Heart left ventricle (tissue), 16 donors: Measurements from ENCODE around the gene SENP8. TPM values are rescaled to one million over a fixed set of nuclear protein-coding genes. Genes with fewer than 3 reads are reported as not detected.

Source experiments
- ATAC-seq, 4 donors: fragments of 200-7000 bp; cut with Tn5 transposase; one replicate each; pipeline ENCODE4 v1.9.1; 2020 to 2022; ENCODE audit warnings: moderate library complexity in 4 of 4, mild to moderate bottlenecking in 3 of 4, moderate number of reproducible peaks in 1 of 4
- DNase-seq, 5 donors: peaks; one replicate each; pipeline ENCODE4 v3.0.0-alpha.2; 2020
- H3K27ac ChIP-seq, 12 donors: fragments of 200-600 bp; sonication (generic) in 4 of 12; one replicate each; pipeline versions ENCODE4 v1.5.0 to v1.8.0; 2016 to 2022; ENCODE audit warnings: mild to moderate bottlenecking in 2 of 12
- H3K27me3 ChIP-seq, 9 donors: fragments of 200-600 bp; sonication (generic) in 2 of 9; one replicate each; pipeline versions ENCODE4 v1.5.1 to v1.8.0; 2016 to 2022; ENCODE audit warnings: mild to moderate bottlenecking in 3 of 9
- H3K36me3 ChIP-seq, 9 donors: fragments of 200-600 bp; sonication (generic) in 2 of 9; one replicate each; pipeline versions ENCODE4 v1.5.0 to v1.8.0; 2018 to 2022; ENCODE audit warnings: mild to moderate bottlenecking in 2 of 9
- H3K4me1 ChIP-seq, 12 donors: fragments of 200-600 bp; sonication (generic) in 4 of 12; one replicate each; pipeline versions ENCODE4 v1.5.0 to v1.8.0; 2016 to 2022; ENCODE audit warnings: mild to moderate bottlenecking in 3 of 12
- H3K4me3 ChIP-seq, 12 donors: fragments of 200-600 bp; sonication (generic) in 4 of 12; one replicate each; pipeline versions ENCODE4 v1.5.0 to v1.8.0; 2017 to 2022; ENCODE audit warnings: mild to moderate bottlenecking in 9 of 12, moderate library complexity in 4 of 12
- H3K9me3 ChIP-seq, 12 donors: fragments of 200-600 bp; sonication (generic) in 4 of 12; one replicate each; pipeline versions ENCODE4 v1.5.0 to v1.8.0; 2016 to 2022; ENCODE audit warnings: mild to moderate bottlenecking in 1 of 12
- POLR2A ChIP-seq, 2 donors: fragments of 450-650 bp; IDR thresholded peaks; one replicate each; pipeline ENCODE4 v1.6.1; 2017; ENCODE audit warnings: antibody characterized with exemption in 2 of 2, mild to moderate bottlenecking in 2 of 2, moderate library complexity in 2 of 2
- WGBS, 4 donors: extraction: QIAGEN DNeasy Blood & Tissue Kit in 2 of 4; methylation state at CpG; one replicate each; pipeline versions ENCODE4 v1.1.5 to v1.1.7; 2013 to 2018; 5-methylcytosine and 5-hydroxymethylcytosine counted together
- intact Hi-C, 10 donors: fragments of 100-400 bp; cut with DNase I; formaldehyde crosslinking; loops; one replicate each; pipeline versions ENCODE4 v1.11.1 to v1.14.2; 2022
- polyA plus RNA-seq, 2 donors: library from polyadenylated mRNA; stranded (reverse); fragments of 200-250 nt; gene quantifications; one replicate each; pipeline ENCODE4 v1.2.3, GENCODE V29; 2013
- total RNA-seq, 9 donors: library from RNA; depleted of rRNA in 2 of 9; stranded (reverse); fragments of >200 nt in 2 of 9; fragmentation: NEBNext Ultra II Directional in 3 of 9; extraction: Animal tissue kit (Norgen Biotek cat#: 25700) in 3 of 9; gene quantifications; one replicate each; pipeline versions ENCODE4 v1.1.0 to v1.2.4, GENCODE V29; 2016 to 2023
- TF ChIP-seq, protein P1 (sequence below), 12 donors: fragments of 200-600 bp; sonication (generic) in 4 of 12; IDR thresholded peaks; one replicate each; pipeline versions ENCODE4 v1.5.0 to v1.8.0; 2018 to 2022; ENCODE audit warnings: antibody characterized with exemption in 12 of 12, mild to moderate bottlenecking in 5 of 12
- donor health status: ischemic (EF 13 %, LVEDD 7.1; RV severe dilation, severe dysfunction).
- donor health status: healthy with polysubstance abuse.
- donor health status: DM: no; HTN: yes; CAD: no.
- donor health status: DM: no; HTN: no; CAD: no.
- donor health status: ischemic (EF 25% LVEDD 6.9; RV normal size, moderate dysfunction).
- donor health status: ischemic (EF 25% LVEDD 5.7; RV mildly dilated, moderate dysfunction).
- donor health status: healthy.
- donor health status: DM: yes; HTN: yes; CAD: no.
- donor health status: ischemic (EF 35%, LVEDD 5.7; RV mildly dilated, moderate dysfunction).
- donor health status: nonischemic (EF 11% LVEDD 7.7; RV severe dilation, severe dysfunction).
- donor health status: DM: yes; HTN: yes; CAD: no.
- donor health status: PGD.
- donor health status: ischemic (EF 29% LVEDD 5.4; RV normal size, mild dysfunction).
- donor health status: nonischemic (EF 23%, LVEDD 6.1; RV moderate dilation, normal function).

SENP8 gene
- total and polyA plus RNA-seq, 11 donors: 2.1 to 7.6 (median 4.7) TPM

DNA sequence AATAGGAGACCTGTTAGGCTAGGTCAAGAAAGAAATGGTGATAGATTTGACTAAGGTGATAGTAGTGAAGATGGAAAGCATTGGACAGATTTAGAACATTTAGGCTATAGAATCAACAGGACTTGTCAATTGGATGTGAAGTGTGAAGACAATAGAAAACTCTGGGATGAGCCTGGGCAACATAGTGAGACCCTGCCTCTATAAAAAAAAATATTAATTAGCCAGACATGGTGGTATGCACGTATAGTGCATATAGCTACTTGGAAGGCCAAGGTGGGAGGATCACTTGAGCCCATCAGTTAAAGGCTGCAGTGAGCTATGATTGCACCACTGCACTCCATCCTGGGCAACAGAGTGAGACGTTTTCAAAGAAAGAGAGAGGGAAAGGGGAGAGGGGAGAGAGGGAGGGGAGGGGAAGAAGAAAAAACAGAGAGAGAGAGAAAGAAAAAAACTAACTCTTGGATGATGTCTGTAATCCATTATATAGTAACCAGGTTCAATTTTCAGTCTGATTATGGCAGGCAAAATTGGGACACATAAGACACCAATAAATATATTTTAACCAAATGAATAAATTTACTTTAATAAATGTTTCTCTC is 9.6 kb downstream of the SENP8 start:
- no peaks in the 10 kb centered on the region for H3K27me3 ChIP-seq
- no peak overlapping the region for H3K4me3 ChIP-seq
- DNase-seq: no peak
- peaks cover 0 to 15% (median 2%) of the 10 kb centered on the region in 12 donors for H3K4me1 ChIP-seq
- 47 to 69% (median 60%) methylated on average over 2 of the region's 2 CpGs for WGBS, 4 donors
- no peak for TF ChIP-seq POLR2A (IDR thresholded peaks at IDR 0.05)
- TF ChIP-seq, protein P1, sequence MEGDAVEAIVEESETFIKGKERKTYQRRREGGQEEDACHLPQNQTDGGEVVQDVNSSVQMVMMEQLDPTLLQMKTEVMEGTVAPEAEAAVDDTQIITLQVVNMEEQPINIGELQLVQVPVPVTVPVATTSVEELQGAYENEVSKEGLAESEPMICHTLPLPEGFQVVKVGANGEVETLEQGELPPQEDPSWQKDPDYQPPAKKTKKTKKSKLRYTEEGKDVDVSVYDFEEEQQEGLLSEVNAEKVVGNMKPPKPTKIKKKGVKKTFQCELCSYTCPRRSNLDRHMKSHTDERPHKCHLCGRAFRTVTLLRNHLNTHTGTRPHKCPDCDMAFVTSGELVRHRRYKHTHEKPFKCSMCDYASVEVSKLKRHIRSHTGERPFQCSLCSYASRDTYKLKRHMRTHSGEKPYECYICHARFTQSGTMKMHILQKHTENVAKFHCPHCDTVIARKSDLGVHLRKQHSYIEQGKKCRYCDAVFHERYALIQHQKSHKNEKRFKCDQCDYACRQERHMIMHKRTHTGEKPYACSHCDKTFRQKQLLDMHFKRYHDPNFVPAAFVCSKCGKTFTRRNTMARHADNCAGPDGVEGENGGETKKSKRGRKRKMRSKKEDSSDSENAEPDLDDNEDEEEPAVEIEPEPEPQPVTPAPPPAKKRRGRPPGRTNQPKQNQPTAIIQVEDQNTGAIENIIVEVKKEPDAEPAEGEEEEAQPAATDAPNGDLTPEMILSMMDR (IDR thresholded peaks at IDR 0.05): no peak
- ATAC-seq: no peak
- intact Hi-C loops: no loop called here
- H3K36me3 ChIP-seq: no peaks in the 10 kb centered on the region
- H3K27ac ChIP-seq: no peak overlapping the region
- H3K9me3 ChIP-seq: no peaks in the 10 kb centered on the region

DNA sequence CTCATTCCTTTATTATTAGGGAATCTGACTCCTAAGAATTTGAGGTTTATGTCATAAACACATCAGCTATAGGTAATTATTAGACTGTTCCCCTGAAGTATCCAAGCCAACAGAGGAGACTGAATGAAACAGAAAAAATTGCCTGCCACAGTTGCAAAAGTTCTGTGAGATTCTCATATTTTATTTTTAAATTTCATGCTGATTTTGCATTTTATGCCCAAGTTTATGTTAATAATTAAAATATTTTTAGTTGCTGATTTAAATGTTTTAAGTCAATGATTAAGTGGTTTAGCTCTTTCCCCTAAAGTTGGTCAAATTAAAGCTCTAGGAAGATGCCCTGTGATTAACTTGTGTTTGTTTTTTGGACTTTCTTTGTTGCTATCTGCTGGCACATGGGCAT is 10.2 kb downstream of the SENP8 start:
- no peak overlapping the region for H3K4me3 ChIP-seq
- intact Hi-C loops: no loop called here
- no peak for ATAC-seq

DNA sequence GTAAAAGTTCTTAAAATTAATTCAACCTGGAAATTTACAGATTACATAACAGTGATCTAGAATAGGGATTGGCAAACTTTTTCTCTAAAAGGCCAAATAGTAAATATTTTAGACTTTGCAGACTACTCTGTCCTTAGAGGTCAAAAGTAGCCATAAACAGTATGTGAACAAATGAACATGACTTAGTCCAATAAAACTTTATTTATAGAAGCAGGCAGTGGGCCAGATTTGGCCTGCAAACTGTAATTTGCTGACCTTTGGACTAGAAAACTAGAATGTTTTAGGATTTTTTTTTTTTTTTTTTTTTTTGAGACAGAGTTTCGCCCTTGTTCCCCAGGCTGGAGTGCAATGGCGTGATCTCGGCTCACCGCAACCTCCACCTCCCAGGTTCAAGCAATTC is 12.1 kb downstream of the SENP8 start:
- Histone ChIP-seq H3K9me3 (no peaks in the 10 kb centered on the region), H3K36me3 (no peaks in the 10 kb centered on the region), H3K27ac (no peak overlapping the region), H3K27me3 (no peaks in the 10 kb centered on the region), H3K4me3 (no peak overlapping the region), H3K4me1 (peaks cover 0 to 7% (median 0%) of the 10 kb centered on the region in 12 donors)
- ATAC-seq (no peak), DNase-seq (no peak)
- no peak for TF ChIP-seq POLR2A (IDR thresholded peaks at IDR 0.05)
- TF ChIP-seq, protein P1 (IDR thresholded peaks at IDR 0.05): no peak
- WGBS, 4 donors: 93 to 99% (median 97%) methylated on average over 4 of the region's 4 CpGs
- intact Hi-C loops: loop anchor here in 1 of 10 donors (10.0 kb wide), 1 partner anchor 685 kb away; no protein-coding TSS in a partner anchor

More for the DNA sequence above, 10.2 kb downstream of the SENP8 start:
- no peaks in the 10 kb centered on the region for H3K9me3 ChIP-seq
- no peak overlapping the region for H3K27ac ChIP-seq
- DNase-seq: no peak
- no peaks in the 10 kb centered on the region for H3K27me3 ChIP-seq
- TF ChIP-seq, protein P1 (IDR thresholded peaks at IDR 0.05): no peak
- no peak for TF ChIP-seq POLR2A (IDR thresholded peaks at IDR 0.05)
- H3K4me1 ChIP-seq: peaks cover 0 to 15% (median 2%) of the 10 kb centered on the region in 12 donors
- H3K36me3 ChIP-seq: no peaks in the 10 kb centered on the region

DNA sequence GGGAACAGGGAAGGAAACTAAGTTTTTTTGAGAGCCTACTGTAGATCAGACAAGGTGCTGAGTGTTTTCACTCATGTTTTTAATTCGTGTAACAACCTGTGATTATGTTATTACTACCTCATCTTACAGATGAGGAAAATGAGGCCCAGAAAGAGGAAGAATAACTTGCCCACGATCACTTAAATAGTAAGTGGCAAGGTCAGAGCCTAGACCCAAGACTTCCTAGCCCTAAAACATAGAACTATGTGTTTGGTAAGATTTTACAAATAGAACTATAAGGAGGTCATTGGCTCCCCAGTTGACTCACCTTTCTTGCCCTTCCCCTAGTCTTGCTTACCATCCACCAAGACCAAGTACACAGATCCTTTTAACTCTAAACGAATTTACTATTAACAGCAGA is 13.7 kb downstream of the SENP8 start:
- WGBS, 4 donors: 73 to 83% (median 79%) methylated on average over 3 of the region's 3 CpGs
- H3K36me3 ChIP-seq: no peaks in the 10 kb centered on the region
- H3K4me3 ChIP-seq: no peak overlapping the region
- TF ChIP-seq, protein P1 (IDR thresholded peaks at IDR 0.05): no peak
- no peak for TF ChIP-seq POLR2A (IDR thresholded peaks at IDR 0.05)
- no peaks in the 10 kb centered on the region for H3K27me3 ChIP-seq
- no peak for ATAC-seq
- H3K4me1 ChIP-seq: peaks cover 0 to 7% (median 0%) of the 10 kb centered on the region in 12 donors
- no peak for DNase-seq
- H3K27ac ChIP-seq: no peak overlapping the region
- intact Hi-C loops: loop anchor here in 1 of 10 donors (10.0 kb wide), 1 partner anchor 687 kb away; no protein-coding TSS in a partner anchor
- no peaks in the 10 kb centered on the region for H3K9me3 ChIP-seq
